ENCODE results near the gene ZSCAN10. TPM values are rescaled to one million over a fixed set of nuclear protein-coding genes. Genes with fewer than 3 reads are reported as not detected.
A peak's percentile ranks its signal among the peaks of the same experiment; 100 is the strongest.

Gene ZSCAN10
- total and polyA plus RNA-seq, 2 of the 13 experiments (the other 11 are each of a cell fraction or from before 2014, with no cell fraction given): not detected

- TF ChIP-seq ZBTB34 (CRISPR knock-in tag; IDR thresholded peaks at IDR 0.05) (no peak), HNRNPLL (IDR thresholded peaks at IDR 0.05; ENCODE audit: low read depth, low read length, poor library complexity, severe bottlenecking) (no peak), TAF1 (CRISPR knock-in tag; IDR thresholded peaks at IDR 0.05) (no peak), ZBTB7B (CRISPR knock-in tag; IDR thresholded peaks at IDR 0.05) (no peak), ZNF10 (CRISPR knock-in tag; IDR thresholded peaks at IDR 0.05; ENCODE audit: borderline replicate concordance, low read depth) (no peak), ZBTB26 (CRISPR knock-in tag; IDR thresholded peaks at IDR 0.05; ENCODE audit: borderline replicate concordance) (0 out of 2 replicates have a peak, but pooled peaks have one; percentile 20), GATAD2A (CRISPR knock-in tag; IDR thresholded peaks at IDR 0.05) (peak; percentile 42), THAP11 (CRISPR knock-in tag; IDR thresholded peaks at IDR 0.05) (0 out of 2 replicates have a peak, but pooled peaks have one; percentile 28), ZBTB3 (CRISPR knock-in tag; IDR thresholded peaks at IDR 0.05; ENCODE audit: borderline replicate concordance, low read depth) (no peak), ZNF574 (CRISPR knock-in tag; IDR thresholded peaks at IDR 0.05) (peak; percentile 86), PRDM15 (CRISPR knock-in tag; IDR thresholded peaks at IDR 0.05) (peak; percentile 57; the same call in 1 of the 2 replicates), SOX6 (IDR thresholded peaks at IDR 0.05) (no peak), SOX6 (CRISPR knock-in tag; IDR thresholded peaks at IDR 0.05) (no peak), RXRB (CRISPR knock-in tag; IDR thresholded peaks at IDR 0.05; ENCODE audit: borderline replicate concordance) (peak; percentile 13; the same call in 1 of the 2 replicates), CHD2 (IDR thresholded peaks at IDR 0.05; ENCODE audit: low read depth, low read length) (no peak), PRPF4 (IDR thresholded peaks at IDR 0.05; ENCODE audit: low read depth, low read length, poor library complexity, severe bottlenecking) (no peak), NFRKB (IDR thresholded peaks at IDR 0.05) (no peak), RFX1 (IDR thresholded peaks at IDR 0.05) (no peak)
Observed at GRCh38 chr16:3131755-3132377, 32.8 kb upstream of the ZSCAN10 start (continued).
